Superior temporal gyrus (tissue), 1 donor: ENCODE measurements around the gene PLA2G7.

Experiments used
- DNase-seq: peaks from one replicate; pipeline ENCODE4 v3.0.0-alpha.2; 2016; ENCODE audit errors: extremely low spot score

Gene PLA2G7

DNA sequence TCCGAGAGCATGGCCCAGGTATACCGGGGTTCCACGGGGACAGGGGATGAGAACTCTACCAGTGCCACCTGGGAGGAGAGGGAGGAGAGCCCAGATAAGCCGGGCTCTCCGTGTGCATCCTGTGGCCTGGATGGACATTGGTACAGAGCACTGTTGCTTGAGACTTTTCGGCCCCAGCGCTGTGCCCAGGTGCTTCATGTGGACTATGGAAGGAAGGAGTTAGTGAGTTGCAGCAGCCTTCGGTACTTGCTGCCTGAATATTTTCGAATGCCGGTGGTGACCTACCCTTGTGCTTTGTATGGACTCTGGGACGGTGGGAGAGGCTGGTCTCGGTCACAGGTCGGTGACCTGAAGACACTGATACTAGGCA, 46.2 kb downstream of the PLA2G7 start:
- DNase-seq = no peak

DNA sequence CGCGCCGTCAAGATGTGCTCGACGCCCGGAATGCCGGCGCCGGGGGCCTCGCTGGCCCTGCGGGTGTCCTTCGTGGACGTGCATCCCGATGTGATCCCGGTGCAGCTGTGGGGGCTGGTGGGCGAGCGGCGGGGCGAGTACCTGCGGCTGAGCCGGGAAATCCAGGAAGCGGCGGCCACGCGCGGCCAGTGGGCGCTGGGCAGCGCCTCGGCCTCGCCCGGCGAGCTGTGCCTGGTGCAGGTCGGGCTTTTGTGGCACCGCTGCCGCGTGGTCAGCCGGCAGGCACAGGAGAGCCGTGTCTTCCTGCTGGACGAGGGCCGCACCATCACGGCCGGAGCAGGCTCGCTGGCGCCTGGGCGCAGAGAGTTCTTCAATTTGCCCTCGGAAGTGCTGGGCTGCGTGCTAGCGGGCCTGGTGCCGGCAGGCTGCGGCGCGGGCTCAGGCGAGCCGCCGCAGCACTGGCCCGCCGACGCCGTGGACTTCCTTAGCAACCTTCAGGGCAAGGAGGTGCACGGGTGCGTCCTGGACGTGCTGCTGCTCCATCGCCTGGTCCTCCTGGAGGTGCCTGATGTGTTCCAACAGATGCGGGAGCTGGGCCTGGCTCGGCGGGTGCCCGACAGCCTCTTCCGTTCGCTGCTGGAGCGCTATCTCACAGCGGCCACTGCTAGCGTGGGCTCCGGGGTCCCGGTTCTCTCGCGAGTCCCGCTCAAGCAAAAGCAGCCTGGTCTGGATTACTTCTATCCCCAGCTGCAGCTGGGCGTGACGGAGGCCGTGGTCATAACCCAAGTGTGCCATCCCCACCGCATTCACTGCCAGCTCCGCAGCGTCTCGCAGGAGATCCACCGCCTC, 46.8 kb downstream of the PLA2G7 start:
- no peak for DNase-seq

- no peak for DNase-seq
Observed at GRCh38 chr6:46687619-46688097, 47.5 kb downstream of the PLA2G7 start, which contains the start of gene TDRD6. TDRD6 (plus strand) TSS chr6:46687885; CDS start chr6:46688129, 244 bp downstream.

GRCh38 chr6:46684771-46685170, 50.4 kb downstream of the PLA2G7 start:
- DNase-seq = no peak

GRCh38 chr6:46677314-46677654, 57.9 kb downstream of the PLA2G7 start:
- no peak for DNase-seq

DNA sequence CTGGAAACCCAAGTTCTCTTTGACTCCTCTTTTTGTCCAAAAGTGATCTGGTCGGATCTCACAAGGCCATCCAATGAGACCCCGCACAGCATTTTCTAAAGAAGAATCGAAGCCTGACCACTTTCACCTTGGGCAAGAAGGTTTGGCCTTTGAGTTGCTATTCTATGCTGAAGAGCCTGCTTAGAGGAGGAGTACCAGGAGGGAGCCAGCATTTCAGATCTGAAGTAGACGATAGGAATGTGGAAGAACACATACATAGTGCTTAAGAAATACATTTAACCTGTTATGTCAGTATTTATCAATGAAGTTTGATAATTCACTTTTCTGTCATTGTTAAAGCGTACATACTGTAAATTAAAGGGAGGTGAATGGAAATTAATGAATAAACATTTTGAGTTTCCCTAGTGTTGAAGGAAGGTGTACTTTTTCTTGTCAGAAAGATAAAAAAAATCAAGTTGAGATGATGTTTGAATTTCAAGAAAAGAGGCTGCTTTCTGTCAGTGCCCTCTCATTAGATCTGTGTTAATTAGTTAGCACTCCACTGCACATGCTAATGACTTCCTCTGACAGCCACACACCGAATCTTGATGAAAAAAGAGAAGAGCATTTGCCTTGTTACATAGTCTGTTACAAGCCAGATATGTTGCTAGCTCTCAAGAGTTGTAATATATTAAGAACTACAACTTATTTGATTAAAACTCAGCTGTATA, 58.4 kb downstream of the PLA2G7 start:
- no peak for DNase-seq

DNA sequence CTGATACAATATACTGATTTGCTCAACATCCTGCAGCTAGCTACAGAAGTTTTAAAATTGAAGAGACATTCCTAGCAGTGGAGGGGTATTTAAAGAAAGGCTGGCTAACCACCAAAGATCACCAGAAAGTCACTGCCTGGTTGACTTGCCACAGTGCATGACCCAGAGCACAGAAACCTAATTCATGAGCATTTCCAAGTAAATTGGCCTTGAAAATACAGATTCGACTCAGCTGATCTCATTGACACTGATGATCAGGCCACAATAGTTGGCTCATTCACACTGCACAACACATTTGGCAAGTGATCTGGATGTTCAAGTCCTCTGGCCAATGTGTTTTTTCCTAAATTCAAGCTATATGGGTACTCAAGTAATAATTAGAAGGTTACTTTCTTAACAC, 60.8 kb downstream of the PLA2G7 start:
- peak; percentile 48 for DNase-seq

- DNase-seq = no peak
Observed at GRCh38 chr6:46667377-46667776, 67.8 kb downstream of the PLA2G7 start.

DNA sequence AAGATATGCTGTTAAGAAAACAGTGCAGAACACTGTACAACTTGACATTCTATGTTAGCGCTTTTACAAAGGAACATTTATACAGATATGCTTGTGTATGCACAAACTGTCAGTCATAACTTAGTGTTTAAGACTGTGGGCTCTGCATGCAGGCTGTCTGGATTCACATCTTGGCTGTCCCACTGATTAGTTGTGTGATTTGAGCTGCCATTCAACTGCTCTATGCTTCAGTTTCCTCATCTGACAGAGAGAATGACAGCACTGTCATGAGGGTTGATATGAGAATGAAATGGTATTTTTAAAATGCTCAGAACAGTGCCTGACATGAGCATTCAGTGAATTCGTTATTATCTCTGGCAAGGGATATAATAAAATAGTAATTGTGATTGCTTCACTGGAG, 73.7 kb downstream of the PLA2G7 start:
- no peak for DNase-seq

- DNase-seq = no peak
Observed at GRCh38 chr6:46657642-46658041, 77.5 kb downstream of the PLA2G7 start.

DNA sequence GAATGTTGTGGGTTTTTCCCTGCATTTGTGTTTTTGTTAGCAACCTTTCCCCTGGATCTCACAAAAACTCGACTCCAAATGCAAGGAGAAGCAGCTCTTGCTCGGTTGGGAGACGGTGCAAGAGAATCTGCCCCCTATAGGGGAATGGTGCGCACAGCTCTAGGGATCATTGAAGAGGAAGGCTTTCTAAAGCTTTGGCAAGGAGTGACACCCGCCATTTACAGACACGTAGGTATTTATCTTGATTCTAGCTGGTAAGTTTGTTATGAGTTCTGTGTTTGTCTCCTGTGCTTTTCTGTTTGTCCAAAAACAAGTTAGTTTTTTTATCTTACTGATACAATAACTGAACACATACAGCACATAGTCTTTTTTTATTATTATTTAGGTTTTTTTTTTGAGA, 79.4 kb downstream of the PLA2G7 start:
- no peak for DNase-seq
